ENCODE measurements around the gene SIRPG.

SIRPG gene

GRCh38 chr20:1588533-1589460, 68.8 kb downstream of the SIRPG start:
- FAIRE-seq: no peak

- FAIRE-seq: no peak
Observed at GRCh38 chr20:1587781-1588532, 69.6 kb downstream of the SIRPG start.

GRCh38 chr20:1579488-1579887, 78.1 kb downstream of the SIRPG start:
- FAIRE-seq: no peak

All from A204.1 (cell line).